HepG2 (cell line): Measurements from ENCODE around the gene LTB4R. TPM values are rescaled to one million over a fixed set of nuclear protein-coding genes. Genes with fewer than 3 reads are reported as not detected.

Experiments
- AKAP8 ChIP-seq: sonication (generic); formaldehyde crosslinking; IDR thresholded peaks from 2 replicates; pipeline ENCODE4 v1.5.1; 2020; ENCODE audit warnings: mild to moderate bottlenecking, missing genetic modification reagents
- BORCS8-MEF2B ChIP-seq: sonication (generic); formaldehyde crosslinking; IDR thresholded peaks from 2 replicates; pipeline ENCODE4 v1.8.0; 2022; ENCODE audit warnings: mild to moderate bottlenecking, missing genetic modification reagents
- CERS6 ChIP-seq: sonication (generic); formaldehyde crosslinking; IDR thresholded peaks from 2 replicates; pipeline ENCODE4 v1.5.0; 2020; ENCODE audit warnings: missing genetic modification reagents
- DBP ChIP-seq: sonication (generic); formaldehyde crosslinking; IDR thresholded peaks from 2 replicates; pipeline ENCODE4 v1.4.0; 2020; ENCODE audit warnings: missing genetic modification reagents; ENCODE audit errors: not compliant biosample characterization
- DDIT3 ChIP-seq: sonication (generic); formaldehyde crosslinking; IDR thresholded peaks from 2 replicates; pipeline ENCODE4 v1.4.0; 2020; ENCODE audit warnings: mild to moderate bottlenecking, missing genetic modification reagents
- DMTF1 ChIP-seq: sonication (generic); formaldehyde crosslinking; IDR thresholded peaks from 2 replicates; pipeline ENCODE4 v1.4.0; 2020; ENCODE audit warnings: mild to moderate bottlenecking, missing genetic modification reagents
- HDAC6 ChIP-seq: fragments of 200-600 bp; sonication (generic); IDR thresholded peaks from 2 replicates; pipeline ENCODE4 v1.7.0; 2017; ENCODE audit warnings: mild to moderate bottlenecking, antibody characterized with exemption, low read length, low read depth
- KDM1A ChIP-seq: IDR thresholded peaks from 2 replicates; pipeline ENCODE4 v1.6.1; 2016; ENCODE audit warnings: missing compliant biosample characterization
- REXO4 ChIP-seq: sonication (generic); formaldehyde crosslinking; IDR thresholded peaks from 2 replicates; pipeline ENCODE4 v1.8.0; 2022; ENCODE audit warnings: missing genetic modification reagents, mild to moderate bottlenecking, borderline replicate concordance
- RXRB ChIP-seq: IDR thresholded peaks from 2 replicates; pipeline ENCODE4 v1.6.1; 2016; ENCODE audit warnings: borderline replicate concordance, missing genetic modification reagents, missing compliant biosample characterization
- SMYD3 ChIP-seq: sonication (generic); formaldehyde crosslinking; IDR thresholded peaks from 2 replicates; pipeline ENCODE4 v1.8.1; 2023; ENCODE audit warnings: mild to moderate bottlenecking, missing genetic modification reagents
- SNRNP70 ChIP-seq: fragments of 200-400 bp; formaldehyde crosslinking; IDR thresholded peaks from 2 replicates; pipeline ENCODE4 v1.6.1; 2017; ENCODE audit warnings: mild to moderate bottlenecking, low read depth, low read length, moderate library complexity
- TFE3 ChIP-seq: IDR thresholded peaks from 2 replicates; pipeline ENCODE4 v1.6.1; 2016
- ZBTB7A ChIP-seq: sonication (generic); formaldehyde crosslinking; IDR thresholded peaks from 2 replicates; pipeline ENCODE4 v1.8.0; 2022; ENCODE audit warnings: mild to moderate bottlenecking, missing genetic modification reagents
- ZC3H13 ChIP-seq: sonication (generic); formaldehyde crosslinking; IDR thresholded peaks from 2 replicates; pipeline ENCODE4 v1.8.1; 2023; ENCODE audit warnings: mild to moderate bottlenecking, missing genetic modification reagents, moderate library complexity
- ZNF660 ChIP-seq: sonication (generic); formaldehyde crosslinking; IDR thresholded peaks from 2 replicates; pipeline ENCODE4 v1.5.1; 2020; ENCODE audit warnings: mild to moderate bottlenecking, low read depth, missing genetic modification reagents, borderline replicate concordance
- ZNF761 ChIP-seq: sonication (generic); formaldehyde crosslinking; conservative IDR thresholded peaks from 2 replicates; pipeline ENCODE4 v1.4.0; 2020; ENCODE audit warnings: mild to moderate bottlenecking, missing genetic modification reagents
- ZSCAN30 ChIP-seq: sonication (generic); formaldehyde crosslinking; IDR thresholded peaks from 2 replicates; pipeline ENCODE4 v1.5.0; 2020; ENCODE audit warnings: mild to moderate bottlenecking, missing genetic modification reagents
- polyA plus RNA-seq, 8 experiments: library from polyadenylated mRNA; depleted of rRNA in 3 of 8; stranded (reverse) in 7 of 8; unstranded in 1 of 8; fragments of >200 nt; fragmentation: Illumina TruSeq in 4 of 8; extraction: Trizol in 4 of 8; gene quantifications; 2 replicates each; pipeline versions ENCODE4 v1.2.1 to v1.2.3, GENCODE V29; 2011 to 2016; ENCODE audit warnings: low read depth in 4 of 8, missing spikeins in 1 of 8, mixed read lengths in 1 of 8; ENCODE audit not compliant: insufficient read depth in 1 of 8
- total RNA-seq, 5 experiments: library from RNA; depleted of rRNA; stranded (reverse); fragments of >200 nt; fragmentation: Illumina TruSeq; extraction: Trizol; gene quantifications; 2 replicates each; pipeline ENCODE4 v1.2.3, GENCODE V29; 2016; ENCODE audit warnings: low read depth in 1 of 5
- TF ChIP-seq, protein P1 (sequence below): sonication (generic); formaldehyde crosslinking; IDR thresholded peaks from 2 replicates; pipeline ENCODE4 v1.8.0; 2022; ENCODE audit warnings: mild to moderate bottlenecking, missing genetic modification reagents

The LTB4R gene
- total and polyA plus RNA-seq, 2 of the 13 experiments (the other 11 are each of a cell fraction or from before 2014, with no cell fraction given), result 3.2 to 8.2 TPM

- TF ChIP-seq CERS6 (CRISPR knock-in tag) (peak; percentile 99), DMTF1 (CRISPR knock-in tag) (0 out of 2 replicates have a peak, but pooled peaks have one; percentile 92), DDIT3 (no peak), ZBTB7A (peak; percentile 89), ZNF761 (CRISPR knock-in tag) (peak; percentile 98; the same call in 1 of the 2 replicates), SNRNP70 (no peak), HDAC6 (no peak), BORCS8-MEF2B (CRISPR knock-in tag) (peak; percentile 99), SMYD3 (CRISPR knock-in tag) (peak; percentile 90; the same call in 1 of the 2 replicates), ZC3H13 (no peak), AKAP8 (peak; percentile 69), TFE3 (CRISPR knock-in tag) (peak; percentile 88), REXO4 (CRISPR knock-in tag) (peak; percentile 97), ZSCAN30 (CRISPR knock-in tag) (no peak), DBP (CRISPR knock-in tag) (peak; percentile 99), RXRB (peak; percentile 85), KDM1A (CRISPR knock-in tag) (peak; percentile 50; the same call in 1 of the 2 replicates), ZNF660 (peak; percentile 81; the same call in 1 of the 2 replicates)
- TF ChIP-seq, protein P1, sequence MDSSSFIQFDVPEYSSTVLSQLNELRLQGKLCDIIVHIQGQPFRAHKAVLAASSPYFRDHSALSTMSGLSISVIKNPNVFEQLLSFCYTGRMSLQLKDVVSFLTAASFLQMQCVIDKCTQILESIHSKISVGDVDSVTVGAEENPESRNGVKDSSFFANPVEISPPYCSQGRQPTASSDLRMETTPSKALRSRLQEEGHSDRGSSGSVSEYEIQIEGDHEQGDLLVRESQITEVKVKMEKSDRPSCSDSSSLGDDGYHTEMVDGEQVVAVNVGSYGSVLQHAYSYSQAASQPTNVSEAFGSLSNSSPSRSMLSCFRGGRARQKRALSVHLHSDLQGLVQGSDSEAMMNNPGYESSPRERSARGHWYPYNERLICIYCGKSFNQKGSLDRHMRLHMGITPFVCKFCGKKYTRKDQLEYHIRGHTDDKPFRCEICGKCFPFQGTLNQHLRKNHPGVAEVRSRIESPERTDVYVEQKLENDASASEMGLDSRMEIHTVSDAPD (CRISPR knock-in tag), result peak; percentile 98
These were observed 4.7 kb downstream of the LTB4R start (continued) for GRCh38 chr14:24315807-24316596.
